ENCODE results near the gene DAG1.

GRCh38 chr3:49556500-49557275 is 86.6 kb downstream of the DAG1 start:
- TF ChIP-seq CTCF (IDR thresholded peaks at IDR 0.05) = no peak
- TF ChIP-seq EZH2 (IDR thresholded peaks at IDR 0.05) = no peak
